HepG2 (cell line): ENCODE results near the gene HLA-DPB1. TPM values are rescaled to one million over a fixed set of nuclear protein-coding genes. Genes with fewer than 3 reads are reported as not detected.

Source experiments
- ATAC-seq: fragments of 200-7000 bp; cut with Tn5 transposase; 3 replicates; pipeline ENCODE4 v1.9.1; 2020; ENCODE audit warnings: mild to moderate bottlenecking, moderate library complexity
- BruUV-seq: library from RNA; stranded (reverse); fragments of 400-500 nt; replicated peaks from 2 replicates; lab custom pipeline; 2021; lab: Mats Ljungman, UMichigan
- CTCF ChIA-PET: fragments of 300-600 bp; formaldehyde crosslinking; extraction: SDS; loops from one replicate; lab custom pipeline; 2021; ENCODE audit warnings: low total read pairs, inconsistent platforms, low intra/inter-chr PET ratio; lab: Yijun Ruan, JAX
- POLR2A ChIA-PET: fragments of 350-600 bp; sonication (Branson Sonifier 250); formaldehyde crosslinking; loops from one replicate; lab custom pipeline; 2020; ENCODE audit warnings: antibody characterized with exemption, inconsistent platforms; lab: Yijun Ruan, JAX
- DNase-seq: peaks from one replicate; pipeline ENCODE4 v3.0.0-alpha.2; 2015; ENCODE audit warnings: low spot score
- FAIRE-seq: peaks from 3 replicates; lab custom pipeline; 2011; peaks lifted over from hg19 to GRCh38; lab: Jason Lieb, UNC
- H2AFZ ChIP-seq: one replicate; pipeline ENCODE4 v1.6.1; 2011; ENCODE audit warnings: low read length, inconsistent platforms
- H3K27ac ChIP-seq: fragments of 300-600 bp; 3 replicates; pipeline ENCODE4 v1.8.0; 2011; ENCODE audit warnings: mixed run types, mild to moderate bottlenecking, mixed read lengths, low read length, inconsistent platforms; ENCODE audit not compliant: insufficient read depth; ENCODE audit errors: extremely low read length
- H3K27me3 ChIP-seq, 2 experiments: fragments of 200-600 bp in 1 of 2; 2 replicates in 1 of 2; 3 replicates in 1 of 2; pipeline versions ENCODE4 v1.6.0 to v1.8.0; 2011; ENCODE audit warnings: low read length in 2 of 2, mild to moderate bottlenecking in 2 of 2, moderate library complexity in 2 of 2, inconsistent platforms in 1 of 2; ENCODE audit not compliant: insufficient read depth in 2 of 2, control insufficient read depth in 1 of 2
- H3K36me3 ChIP-seq, 2 experiments: fragments of 200-600 bp in 1 of 2; replicated peaks in 1 of 2; 2 replicates in 1 of 2; 3 replicates in 1 of 2; pipeline versions ENCODE4 v1.5.1 to v1.8.0; 2011; ENCODE audit warnings: low read length in 2 of 2, inconsistent platforms in 1 of 2; ENCODE audit not compliant: insufficient read depth in 2 of 2, control insufficient read depth in 1 of 2
- H3K4me1 ChIP-seq: 2 replicates; pipeline ENCODE4 v1.5.1; 2012; ENCODE audit warnings: low read length, inconsistent platforms; ENCODE audit not compliant: insufficient read depth
- H3K4me2 ChIP-seq: 2 replicates; pipeline ENCODE4 v1.6.0; 2011; ENCODE audit warnings: low read depth, low read length, inconsistent platforms
- H3K4me3 ChIP-seq, 3 experiments: fragments of 200-600 bp in 1 of 3; sonication (generic), shearing (Covaris generic) in 1 of 3; replicated peaks in 1 of 3; 2 replicates each; pipeline ENCODE4 v1.5.1; 2011 to 2016; ENCODE audit warnings: low read length in 3 of 3, inconsistent platforms in 2 of 3, low read depth in 2 of 3, mild to moderate bottlenecking in 2 of 3, control low read depth in 1 of 3, mixed read lengths in 1 of 3; ENCODE audit not compliant: insufficient read depth in 1 of 3
- H3K79me2 ChIP-seq: one replicate; pipeline ENCODE4 v1.6.1; 2011; ENCODE audit warnings: low read length, inconsistent platforms; ENCODE audit not compliant: insufficient read depth
- H3K9ac ChIP-seq: 2 replicates; pipeline ENCODE4 v1.6.0; 2011; ENCODE audit warnings: mild to moderate bottlenecking, low read depth, low read length, inconsistent platforms; ENCODE audit not compliant: insufficient read depth
- H3K9me3 ChIP-seq: 2 replicates; pipeline ENCODE4 v1.5.1; 2012; ENCODE audit warnings: mild to moderate bottlenecking, low read length
- H4K20me1 ChIP-seq: 2 replicates; pipeline ENCODE4 v1.6.0; 2011; ENCODE audit warnings: inconsistent platforms, mild to moderate bottlenecking, low read length, moderate library complexity; ENCODE audit not compliant: insufficient read depth
- ATF7-NPFF ChIP-seq: sonication (generic); formaldehyde crosslinking; IDR thresholded peaks from 2 replicates; pipeline ENCODE4 v1.8.1; 2023; ENCODE audit warnings: mild to moderate bottlenecking, low read depth, missing genetic modification reagents, moderate library complexity
- EEA1 ChIP-seq: sonication (generic); formaldehyde crosslinking; IDR thresholded peaks from 2 replicates; pipeline ENCODE4 v1.5.1; 2020; ENCODE audit warnings: mild to moderate bottlenecking, missing genetic modification reagents, borderline replicate concordance
- FIP1L1 ChIP-seq: fragments of 200-400 bp; formaldehyde crosslinking; IDR thresholded peaks from 2 replicates; pipeline ENCODE4 v1.6.1; 2018; ENCODE audit warnings: low read depth, mild to moderate bottlenecking, low read length, moderate library complexity, borderline replicate concordance; ENCODE audit not compliant: insufficient read depth
- FOXK2 ChIP-seq: fragments of 450-650 bp; IDR thresholded peaks from 2 replicates; pipeline ENCODE4 v1.6.1; 2016
- GATAD1 ChIP-seq: IDR thresholded peaks from 2 replicates; pipeline ENCODE4 v1.6.1; 2016; ENCODE audit warnings: missing genetic modification reagents, missing compliant biosample characterization
- NONO ChIP-seq, 2 experiments: fragments of 450-650 bp in 1 of 2; sonication (generic) in 1 of 2; formaldehyde crosslinking in 1 of 2; IDR thresholded peaks in 1 of 2; conservative IDR thresholded peaks in 1 of 2; 2 replicates each; pipeline versions ENCODE4 v1.6.1 to v1.8.0; 2017 to 2022; ENCODE audit warnings: mild to moderate bottlenecking in 1 of 2, missing genetic modification reagents in 1 of 2, moderate library complexity in 1 of 2
- NR2F2 ChIP-seq: IDR thresholded peaks from 2 replicates; pipeline ENCODE4 v1.6.1; 2012; ENCODE audit warnings: low read depth, inconsistent platforms, borderline replicate concordance
- STAT5B ChIP-seq: sonication (generic); formaldehyde crosslinking; IDR thresholded peaks from 2 replicates; pipeline ENCODE4 v1.4.0; 2020; ENCODE audit warnings: missing genetic modification reagents
- TBP ChIP-seq: sonication (generic); formaldehyde crosslinking; IDR thresholded peaks from 2 replicates; pipeline ENCODE4 v1.5.0; 2020; ENCODE audit warnings: missing genetic modification reagents
- ZNF331 ChIP-seq: sonication (generic); formaldehyde crosslinking; IDR thresholded peaks from 2 replicates; pipeline ENCODE4 v1.4.0; 2020; ENCODE audit warnings: missing genetic modification reagents
- ZNF446 ChIP-seq: sonication (generic); formaldehyde crosslinking; IDR thresholded peaks from 2 replicates; pipeline ENCODE4 v1.5.0; 2020; ENCODE audit warnings: mild to moderate bottlenecking, missing genetic modification reagents
- ZNF550 ChIP-seq: sonication (generic); formaldehyde crosslinking; IDR thresholded peaks from 2 replicates; pipeline ENCODE4 v1.4.0; 2020; ENCODE audit warnings: mild to moderate bottlenecking, missing genetic modification reagents, borderline replicate concordance
- ZNF557 ChIP-seq: sonication (generic); formaldehyde crosslinking; IDR thresholded peaks from 2 replicates; pipeline ENCODE4 v1.4.0; 2020; ENCODE audit warnings: missing genetic modification reagents
- WGBS: methylation state at CpG from one replicate; pipeline ENCODE4 v1.1.6; 2017; ENCODE audit warnings: low lambda C conversion rate; 5-methylcytosine and 5-hydroxymethylcytosine counted together
- in situ Hi-C: cut with HindIII; loops from 2 replicates; pipeline ENCODE4 v1.10.0; 2017; ENCODE audit warnings: low pct_unique_long_range_greater_than_20kb; ENCODE audit not compliant: extremely low pct_ligation_motif_present
- intact Hi-C: fragments of 100-400 bp; cut with micrococcal nuclease; formaldehyde crosslinking; loops from one replicate; pipeline ENCODE4 v1.10.0; 2022; ENCODE audit not compliant: unreplicated experiment
- polyA plus RNA-seq, 8 experiments: library from polyadenylated mRNA; depleted of rRNA in 3 of 8; stranded (reverse) in 7 of 8; unstranded in 1 of 8; fragments of >200 nt; fragmentation: Illumina TruSeq in 4 of 8; extraction: Trizol in 4 of 8; gene quantifications; 2 replicates each; pipeline versions ENCODE4 v1.2.1 to v1.2.3, GENCODE V29; 2011 to 2016; ENCODE audit warnings: low read depth in 4 of 8, missing spikeins in 1 of 8, mixed read lengths in 1 of 8; ENCODE audit not compliant: insufficient read depth in 1 of 8
- total RNA-seq, 5 experiments: library from RNA; depleted of rRNA; stranded (reverse); fragments of >200 nt; fragmentation: Illumina TruSeq; extraction: Trizol; gene quantifications; 2 replicates each; pipeline ENCODE4 v1.2.3, GENCODE V29; 2016; ENCODE audit warnings: low read depth in 1 of 5

Gene HLA-DPB1
- total and polyA plus RNA-seq, 2 of the 13 experiments (the other 11 are each of a cell fraction or from before 2014, with no cell fraction given), result not detected

GRCh38 chr6:33071569-33071968 is 4.2 kb upstream of the HLA-DPB1 start:
- WGBS, result 44% methylated on average over 6 of the region's 6 CpGs
- H3K4me3 ChIP-seq, result no peak overlapping the region
- no peak for FAIRE-seq
- H2AFZ ChIP-seq, result no peak overlapping the region
- intact Hi-C loops, result no loop called here
- H3K4me2 ChIP-seq, result no peak overlapping the region
- in situ Hi-C loops, result no loop called here
- CTCF ChIA-PET, result no interaction called here
- H3K9ac ChIP-seq, result no peak overlapping the region
- no peaks in the 10 kb centered on the region for H3K4me1 ChIP-seq
- no peak overlapping the region for H3K27ac ChIP-seq
- H3K79me2 ChIP-seq, result no peaks in the 10 kb centered on the region
- no TSS peak for BruUV-seq
- DNase-seq, result no peak
- H3K9me3 ChIP-seq, result no peaks in the 10 kb centered on the region
- H3K36me3 ChIP-seq, result no peaks in the 10 kb centered on the region
- no peak for ATAC-seq
- TF ChIP-seq ZNF446 (CRISPR knock-in tag) (no peak), NONO (IDR thresholded peaks at IDR 0.05) (no peak), NONO (CRISPR knock-in tag; conservative IDR thresholded peaks at IDR 0.05) (no peak), FOXK2 (no peak), FIP1L1 (no peak), ZNF550 (CRISPR knock-in tag) (no peak), NR2F2 (no peak), ZNF557 (CRISPR knock-in tag) (no peak), TBP (no peak), GATAD1 (CRISPR knock-in tag) (no peak), STAT5B (CRISPR knock-in tag) (no peak), ZNF331 (CRISPR knock-in tag) (no peak), EEA1 (CRISPR knock-in tag) (no peak), ATF7-NPFF (CRISPR knock-in tag) (no peak)
- H3K27me3 ChIP-seq, result peaks cover 0 to 14% of the 10 kb centered on the region in 2 experiments; a peak in 4 of 5 replicates
- H4K20me1 ChIP-seq, result no peaks in the 10 kb centered on the region
- POLR2A ChIA-PET, result no interaction called here
